Measurements from ENCODE around the gene PANK2. TPM values are rescaled to one million over a fixed set of nuclear protein-coding genes. Genes with fewer than 3 reads are reported as not detected.

The PANK2 gene
- total RNA-seq, 1 experiment from 2014 or later, result 62.7 TPM

DNA sequence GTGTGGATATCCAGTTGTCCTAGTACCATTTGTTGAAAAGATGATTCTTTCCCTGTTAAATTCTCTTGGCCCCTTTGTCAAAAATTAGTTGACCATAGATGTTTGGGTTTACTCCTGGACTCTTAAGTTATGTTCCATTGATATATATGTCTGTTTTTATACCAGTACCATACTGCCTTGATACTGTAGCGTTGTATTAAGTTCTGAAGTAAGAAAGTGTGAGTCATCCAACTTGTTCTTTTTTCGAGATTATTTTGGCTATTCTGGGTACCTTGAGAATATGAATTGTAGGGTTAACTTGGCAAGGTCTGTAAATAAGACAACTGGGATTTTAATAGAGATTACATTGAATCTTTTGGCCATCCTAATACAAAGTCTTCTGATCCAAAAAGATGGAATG is 26.5 kb downstream of the PANK2 start (continued):
- TF ChIP-seq, protein P1, sequence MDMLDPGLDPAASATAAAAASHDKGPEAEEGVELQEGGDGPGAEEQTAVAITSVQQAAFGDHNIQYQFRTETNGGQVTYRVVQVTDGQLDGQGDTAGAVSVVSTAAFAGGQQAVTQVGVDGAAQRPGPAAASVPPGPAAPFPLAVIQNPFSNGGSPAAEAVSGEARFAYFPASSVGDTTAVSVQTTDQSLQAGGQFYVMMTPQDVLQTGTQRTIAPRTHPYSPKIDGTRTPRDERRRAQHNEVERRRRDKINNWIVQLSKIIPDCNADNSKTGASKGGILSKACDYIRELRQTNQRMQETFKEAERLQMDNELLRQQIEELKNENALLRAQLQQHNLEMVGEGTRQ (CRISPR knock-in tag; IDR thresholded peaks at IDR 0.05), result no peak
- TF ChIP-seq, protein P2, sequence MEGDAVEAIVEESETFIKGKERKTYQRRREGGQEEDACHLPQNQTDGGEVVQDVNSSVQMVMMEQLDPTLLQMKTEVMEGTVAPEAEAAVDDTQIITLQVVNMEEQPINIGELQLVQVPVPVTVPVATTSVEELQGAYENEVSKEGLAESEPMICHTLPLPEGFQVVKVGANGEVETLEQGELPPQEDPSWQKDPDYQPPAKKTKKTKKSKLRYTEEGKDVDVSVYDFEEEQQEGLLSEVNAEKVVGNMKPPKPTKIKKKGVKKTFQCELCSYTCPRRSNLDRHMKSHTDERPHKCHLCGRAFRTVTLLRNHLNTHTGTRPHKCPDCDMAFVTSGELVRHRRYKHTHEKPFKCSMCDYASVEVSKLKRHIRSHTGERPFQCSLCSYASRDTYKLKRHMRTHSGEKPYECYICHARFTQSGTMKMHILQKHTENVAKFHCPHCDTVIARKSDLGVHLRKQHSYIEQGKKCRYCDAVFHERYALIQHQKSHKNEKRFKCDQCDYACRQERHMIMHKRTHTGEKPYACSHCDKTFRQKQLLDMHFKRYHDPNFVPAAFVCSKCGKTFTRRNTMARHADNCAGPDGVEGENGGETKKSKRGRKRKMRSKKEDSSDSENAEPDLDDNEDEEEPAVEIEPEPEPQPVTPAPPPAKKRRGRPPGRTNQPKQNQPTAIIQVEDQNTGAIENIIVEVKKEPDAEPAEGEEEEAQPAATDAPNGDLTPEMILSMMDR (IDR thresholded peaks at IDR 0.05), result no peak
- TF ChIP-seq, protein P3, sequence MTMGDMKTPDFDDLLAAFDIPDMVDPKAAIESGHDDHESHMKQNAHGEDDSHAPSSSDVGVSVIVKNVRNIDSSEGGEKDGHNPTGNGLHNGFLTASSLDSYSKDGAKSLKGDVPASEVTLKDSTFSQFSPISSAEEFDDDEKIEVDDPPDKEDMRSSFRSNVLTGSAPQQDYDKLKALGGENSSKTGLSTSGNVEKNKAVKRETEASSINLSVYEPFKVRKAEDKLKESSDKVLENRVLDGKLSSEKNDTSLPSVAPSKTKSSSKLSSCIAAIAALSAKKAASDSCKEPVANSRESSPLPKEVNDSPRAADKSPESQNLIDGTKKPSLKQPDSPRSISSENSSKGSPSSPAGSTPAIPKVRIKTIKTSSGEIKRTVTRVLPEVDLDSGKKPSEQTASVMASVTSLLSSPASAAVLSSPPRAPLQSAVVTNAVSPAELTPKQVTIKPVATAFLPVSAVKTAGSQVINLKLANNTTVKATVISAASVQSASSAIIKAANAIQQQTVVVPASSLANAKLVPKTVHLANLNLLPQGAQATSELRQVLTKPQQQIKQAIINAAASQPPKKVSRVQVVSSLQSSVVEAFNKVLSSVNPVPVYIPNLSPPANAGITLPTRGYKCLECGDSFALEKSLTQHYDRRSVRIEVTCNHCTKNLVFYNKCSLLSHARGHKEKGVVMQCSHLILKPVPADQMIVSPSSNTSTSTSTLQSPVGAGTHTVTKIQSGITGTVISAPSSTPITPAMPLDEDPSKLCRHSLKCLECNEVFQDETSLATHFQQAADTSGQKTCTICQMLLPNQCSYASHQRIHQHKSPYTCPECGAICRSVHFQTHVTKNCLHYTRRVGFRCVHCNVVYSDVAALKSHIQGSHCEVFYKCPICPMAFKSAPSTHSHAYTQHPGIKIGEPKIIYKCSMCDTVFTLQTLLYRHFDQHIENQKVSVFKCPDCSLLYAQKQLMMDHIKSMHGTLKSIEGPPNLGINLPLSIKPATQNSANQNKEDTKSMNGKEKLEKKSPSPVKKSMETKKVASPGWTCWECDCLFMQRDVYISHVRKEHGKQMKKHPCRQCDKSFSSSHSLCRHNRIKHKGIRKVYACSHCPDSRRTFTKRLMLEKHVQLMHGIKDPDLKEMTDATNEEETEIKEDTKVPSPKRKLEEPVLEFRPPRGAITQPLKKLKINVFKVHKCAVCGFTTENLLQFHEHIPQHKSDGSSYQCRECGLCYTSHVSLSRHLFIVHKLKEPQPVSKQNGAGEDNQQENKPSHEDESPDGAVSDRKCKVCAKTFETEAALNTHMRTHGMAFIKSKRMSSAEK (CRISPR knock-in tag; IDR thresholded peaks at IDR 0.05; ENCODE audit: borderline replicate concordance), result no peak
- TF ChIP-seq ESRRA (CRISPR knock-in tag; IDR thresholded peaks at IDR 0.05; ENCODE audit: borderline replicate concordance), result no peak

DNA sequence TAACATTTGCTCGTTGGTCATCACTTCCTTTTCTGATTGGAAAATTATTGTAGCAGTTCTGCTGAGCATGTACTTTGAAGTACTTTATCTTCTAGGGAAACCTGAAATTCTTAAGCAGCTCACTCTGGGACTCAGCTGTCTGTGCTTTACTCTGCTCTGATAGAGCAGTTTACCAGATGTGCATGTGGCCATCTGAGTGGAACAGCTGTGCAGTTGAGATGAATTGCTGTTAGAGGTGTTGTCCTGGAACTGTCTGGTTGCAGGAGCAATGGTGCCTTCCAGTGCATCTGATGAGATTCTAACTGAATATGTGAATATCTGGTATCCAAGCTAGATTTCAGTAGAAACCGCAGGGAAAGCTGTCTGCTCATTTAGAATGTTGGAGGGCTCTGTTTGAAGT is 27.2 kb downstream of the PANK2 start:
- Mint-ChIP-seq H3K36me3 (peaks cover 79% of the 10 kb centered on the region), H3K9me3 (no peaks in the 10 kb centered on the region), H3K27me3 (ENCODE audit: low read depth) (no peaks in the 10 kb centered on the region), H3K27ac (peak overlapping the region; percentile 16; the same call in 1 of the 2 replicates), H3K4me1 (no peaks in the 10 kb centered on the region), H3K4me3 (no peak overlapping the region)
- ATAC-seq, result no peak
- CTCF ChIA-PET, result interaction anchor here (1.4 kb wide), 1 partner anchor 13 kb away, joined by 3 read pairs; no protein-coding TSS in a partner anchor
- DNase-seq (ENCODE audit: low spot score), result no peak
- POLR2A ChIA-PET, result no interaction called here
- TF ChIP-seq, protein P4, sequence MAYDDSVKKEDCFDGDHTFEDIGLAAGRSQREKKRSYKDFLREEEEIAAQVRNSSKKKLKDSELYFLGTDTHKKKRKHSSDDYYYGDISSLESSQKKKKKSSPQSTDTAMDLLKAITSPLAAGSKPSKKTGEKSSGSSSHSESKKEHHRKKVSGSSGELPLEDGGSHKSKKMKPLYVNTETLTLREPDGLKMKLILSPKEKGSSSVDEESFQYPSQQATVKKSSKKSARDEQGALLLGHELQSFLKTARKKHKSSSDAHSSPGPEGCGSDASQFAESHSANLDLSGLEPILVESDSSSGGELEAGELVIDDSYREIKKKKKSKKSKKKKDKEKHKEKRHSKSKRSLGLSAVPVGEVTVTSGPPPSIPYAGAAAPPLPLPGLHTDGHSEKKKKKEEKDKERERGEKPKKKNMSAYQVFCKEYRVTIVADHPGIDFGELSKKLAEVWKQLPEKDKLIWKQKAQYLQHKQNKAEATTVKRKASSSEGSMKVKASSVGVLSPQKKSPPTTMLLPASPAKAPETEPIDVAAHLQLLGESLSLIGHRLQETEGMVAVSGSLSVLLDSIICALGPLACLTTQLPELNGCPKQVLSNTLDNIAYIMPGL (CRISPR knock-in tag; IDR thresholded peaks at IDR 0.05), result no peak
- TF ChIP-seq HMGA2 (CRISPR knock-in tag; IDR thresholded peaks at IDR 0.05) (no peak), CREB1 (CRISPR knock-in tag; IDR thresholded peaks at IDR 0.05) (no peak), OVOL2 (CRISPR knock-in tag; IDR thresholded peaks at IDR 0.05; ENCODE audit: borderline replicate concordance) (no peak), PRRX2 (CRISPR knock-in tag; IDR thresholded peaks at IDR 0.05) (no peak)
- TF ChIP-seq, protein P5, sequence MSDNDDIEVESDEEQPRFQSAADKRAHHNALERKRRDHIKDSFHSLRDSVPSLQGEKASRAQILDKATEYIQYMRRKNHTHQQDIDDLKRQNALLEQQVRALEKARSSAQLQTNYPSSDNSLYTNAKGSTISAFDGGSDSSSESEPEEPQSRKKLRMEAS (CRISPR knock-in tag; IDR thresholded peaks at IDR 0.05), result no peak

DNA sequence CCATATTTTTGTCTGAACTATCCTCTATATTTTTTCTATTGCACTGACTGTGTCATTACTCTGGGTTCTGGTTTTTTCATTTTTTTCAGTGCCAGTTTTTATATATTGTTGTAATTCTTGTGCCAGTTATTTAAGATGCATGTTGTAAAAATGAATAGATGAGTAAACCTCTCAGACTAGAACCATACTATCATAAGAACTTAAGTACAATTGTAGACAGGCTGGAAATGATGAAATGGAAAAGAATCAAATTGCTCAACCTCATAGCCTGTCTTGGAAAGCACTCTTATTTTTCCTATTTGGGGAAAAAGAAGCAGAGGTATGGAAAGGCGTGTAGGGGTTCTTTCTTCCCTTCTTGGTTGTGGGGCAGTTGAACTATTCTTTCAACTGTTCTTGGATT is 30.2 kb downstream of the PANK2 start:
- H3K27ac Mint-ChIP-seq, result no peak overlapping the region
- DNase-seq (ENCODE audit: low spot score) (no peak), ATAC-seq (no peak)
- peaks cover 76% of the 10 kb centered on the region for H3K36me3 Mint-ChIP-seq
- POLR2A ChIA-PET, result interaction anchor here (0.6 kb wide), 1 partner anchor 27 kb away, joined by 7 read pairs; no protein-coding TSS in a partner anchor
- CTCF ChIA-PET, result no interaction called here
- no peaks in the 10 kb centered on the region for H3K9me3 Mint-ChIP-seq
- H3K4me1 Mint-ChIP-seq, result peaks cover 5% of the 10 kb centered on the region; the same call in 1 of the 2 replicates
- no peaks in the 10 kb centered on the region for H3K27me3 Mint-ChIP-seq (ENCODE audit: low read depth)
- H3K4me3 Mint-ChIP-seq, result no peak overlapping the region
- TF ChIP-seq CREM (CRISPR knock-in tag; IDR thresholded peaks at IDR 0.05) (no peak), RELA (CRISPR knock-in tag; IDR thresholded peaks at IDR 0.05; ENCODE audit: borderline replicate concordance) (no peak), NFYB (CRISPR knock-in tag; conservative IDR thresholded peaks at IDR 0.05; ENCODE audit: low read depth) (no peak), MXD4 (CRISPR knock-in tag; IDR thresholded peaks at IDR 0.05; ENCODE audit: borderline replicate concordance) (no peak), JAZF1 (CRISPR knock-in tag; IDR thresholded peaks at IDR 0.05) (no peak)
- TF ChIP-seq, protein P6, sequence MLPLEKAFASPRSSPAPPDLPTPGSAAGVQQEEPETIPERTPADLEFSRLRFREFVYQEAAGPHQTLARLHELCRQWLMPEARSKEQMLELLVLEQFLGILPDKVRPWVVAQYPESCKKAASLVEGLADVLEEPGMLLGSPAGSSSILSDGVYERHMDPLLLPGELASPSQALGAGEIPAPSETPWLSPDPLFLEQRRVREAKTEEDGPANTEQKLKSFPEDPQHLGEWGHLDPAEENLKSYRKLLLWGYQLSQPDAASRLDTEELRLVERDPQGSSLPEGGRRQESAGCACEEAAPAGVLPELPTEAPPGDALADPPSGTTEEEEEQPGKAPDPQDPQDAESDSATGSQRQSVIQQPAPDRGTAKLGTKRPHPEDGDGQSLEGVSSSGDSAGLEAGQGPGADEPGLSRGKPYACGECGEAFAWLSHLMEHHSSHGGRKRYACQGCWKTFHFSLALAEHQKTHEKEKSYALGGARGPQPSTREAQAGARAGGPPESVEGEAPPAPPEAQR (CRISPR knock-in tag; IDR thresholded peaks at IDR 0.05), result no peak
- TF ChIP-seq, protein P7, sequence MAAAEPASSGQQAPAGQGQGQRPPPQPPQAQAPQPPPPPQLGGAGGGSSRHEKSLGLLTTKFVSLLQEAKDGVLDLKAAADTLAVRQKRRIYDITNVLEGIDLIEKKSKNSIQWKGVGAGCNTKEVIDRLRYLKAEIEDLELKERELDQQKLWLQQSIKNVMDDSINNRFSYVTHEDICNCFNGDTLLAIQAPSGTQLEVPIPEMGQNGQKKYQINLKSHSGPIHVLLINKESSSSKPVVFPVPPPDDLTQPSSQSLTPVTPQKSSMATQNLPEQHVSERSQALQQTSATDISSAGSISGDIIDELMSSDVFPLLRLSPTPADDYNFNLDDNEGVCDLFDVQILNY (CRISPR knock-in tag; IDR thresholded peaks at IDR 0.05), result no peak
- TF ChIP-seq, protein P8, sequence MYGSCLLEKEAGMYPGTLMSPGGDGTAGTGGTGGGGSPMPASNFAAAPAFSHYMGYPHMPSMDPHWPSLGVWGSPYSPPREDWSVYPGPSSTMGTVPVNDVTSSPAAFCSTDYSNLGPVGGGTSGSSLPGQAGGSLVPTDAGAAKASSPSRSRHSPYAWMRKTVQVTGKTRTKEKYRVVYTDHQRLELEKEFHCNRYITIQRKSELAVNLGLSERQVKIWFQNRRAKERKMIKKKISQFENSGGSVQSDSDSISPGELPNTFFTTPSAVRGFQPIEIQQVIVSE (CRISPR knock-in tag; IDR thresholded peaks at IDR 0.05; ENCODE audit: borderline replicate concordance), result no peak
